Ishikawa (cell line): ENCODE data around the gene FBF1.

ENCODE experiments used
- CEBPB ChIP-seq: IDR thresholded peaks from 2 replicates; pipeline ENCODE4 v1.6.1; 2012
- CREB1 ChIP-seq: IDR thresholded peaks from 2 replicates; pipeline ENCODE4 v1.6.1; 2012; ENCODE audit warnings: low read depth
- EGR1 ChIP-seq: IDR thresholded peaks from 2 replicates; pipeline ENCODE4 v1.6.1; 2012
- EP300 ChIP-seq: IDR thresholded peaks from 2 replicates; pipeline ENCODE4 v1.6.1; 2012; ENCODE audit warnings: borderline replicate concordance
- FOXM1 ChIP-seq: IDR thresholded peaks from 2 replicates; pipeline ENCODE4 v1.6.1; 2012; ENCODE audit warnings: low read depth, borderline replicate concordance
- NFIC ChIP-seq: IDR thresholded peaks from 2 replicates; pipeline ENCODE4 v1.6.1; 2012
- RAD21 ChIP-seq: IDR thresholded peaks from 2 replicates; pipeline ENCODE4 v1.6.1; 2012; ENCODE audit warnings: low read depth
- TAF1 ChIP-seq: IDR thresholded peaks from 2 replicates; pipeline ENCODE4 v1.6.1; 2012; ENCODE audit warnings: low read depth, mild to moderate bottlenecking
- TCF12 ChIP-seq: IDR thresholded peaks from 2 replicates; pipeline ENCODE4 v1.6.1; 2012; ENCODE audit warnings: low read depth
- YY1 ChIP-seq: IDR thresholded peaks from 2 replicates; pipeline ENCODE4 v1.6.1; 2012; ENCODE audit warnings: low read depth
- ZBTB7A ChIP-seq: IDR thresholded peaks from 2 replicates; pipeline ENCODE4 v1.6.1; 2012; ENCODE audit warnings: low read depth
- TF ChIP-seq, protein P1 (sequence below): IDR thresholded peaks from 2 replicates; pipeline ENCODE4 v1.6.1; 2012; ENCODE audit warnings: low read depth, mild to moderate bottlenecking
- TF ChIP-seq, protein P2 (sequence below): IDR thresholded peaks from 2 replicates; pipeline ENCODE4 v1.6.1; 2012
- TF ChIP-seq, protein P3 (sequence below): IDR thresholded peaks from 2 replicates; pipeline ENCODE4 v1.6.1; 2012

DNA sequence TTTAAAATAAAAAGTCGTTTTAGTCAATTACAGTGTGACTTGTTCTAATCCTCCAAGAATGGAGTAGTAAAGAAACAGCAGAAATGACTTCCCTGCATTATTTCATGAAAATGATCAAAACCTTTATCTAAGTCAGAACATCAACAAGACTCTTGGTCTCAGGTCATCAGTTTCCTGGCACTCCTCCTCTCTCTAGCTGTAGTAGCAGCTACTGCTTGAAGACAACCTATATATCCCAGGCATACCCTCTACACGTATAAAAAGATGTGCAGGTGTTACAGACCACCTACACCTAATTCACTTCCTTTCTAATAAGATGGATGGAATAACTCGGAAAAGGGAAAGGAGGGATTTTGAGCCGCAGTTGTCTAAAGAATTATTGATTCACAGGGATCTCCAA, 1.6 kb upstream of the FBF1 start:
- TF ChIP-seq EP300 (no peak), FOXM1 (no peak), EGR1 (no peak), RAD21 (no peak), TAF1 (no peak), TCF12 (no peak), ZBTB7A (no peak), NFIC (no peak), CREB1 (no peak), CEBPB (no peak), YY1 (no peak)
- TF ChIP-seq, protein P1, sequence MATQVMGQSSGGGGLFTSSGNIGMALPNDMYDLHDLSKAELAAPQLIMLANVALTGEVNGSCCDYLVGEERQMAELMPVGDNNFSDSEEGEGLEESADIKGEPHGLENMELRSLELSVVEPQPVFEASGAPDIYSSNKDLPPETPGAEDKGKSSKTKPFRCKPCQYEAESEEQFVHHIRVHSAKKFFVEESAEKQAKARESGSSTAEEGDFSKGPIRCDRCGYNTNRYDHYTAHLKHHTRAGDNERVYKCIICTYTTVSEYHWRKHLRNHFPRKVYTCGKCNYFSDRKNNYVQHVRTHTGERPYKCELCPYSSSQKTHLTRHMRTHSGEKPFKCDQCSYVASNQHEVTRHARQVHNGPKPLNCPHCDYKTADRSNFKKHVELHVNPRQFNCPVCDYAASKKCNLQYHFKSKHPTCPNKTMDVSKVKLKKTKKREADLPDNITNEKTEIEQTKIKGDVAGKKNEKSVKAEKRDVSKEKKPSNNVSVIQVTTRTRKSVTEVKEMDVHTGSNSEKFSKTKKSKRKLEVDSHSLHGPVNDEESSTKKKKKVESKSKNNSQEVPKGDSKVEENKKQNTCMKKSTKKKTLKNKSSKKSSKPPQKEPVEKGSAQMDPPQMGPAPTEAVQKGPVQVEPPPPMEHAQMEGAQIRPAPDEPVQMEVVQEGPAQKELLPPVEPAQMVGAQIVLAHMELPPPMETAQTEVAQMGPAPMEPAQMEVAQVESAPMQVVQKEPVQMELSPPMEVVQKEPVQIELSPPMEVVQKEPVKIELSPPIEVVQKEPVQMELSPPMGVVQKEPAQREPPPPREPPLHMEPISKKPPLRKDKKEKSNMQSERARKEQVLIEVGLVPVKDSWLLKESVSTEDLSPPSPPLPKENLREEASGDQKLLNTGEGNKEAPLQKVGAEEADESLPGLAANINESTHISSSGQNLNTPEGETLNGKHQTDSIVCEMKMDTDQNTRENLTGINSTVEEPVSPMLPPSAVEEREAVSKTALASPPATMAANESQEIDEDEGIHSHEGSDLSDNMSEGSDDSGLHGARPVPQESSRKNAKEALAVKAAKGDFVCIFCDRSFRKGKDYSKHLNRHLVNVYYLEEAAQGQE = no peak
- TF ChIP-seq, protein P2, sequence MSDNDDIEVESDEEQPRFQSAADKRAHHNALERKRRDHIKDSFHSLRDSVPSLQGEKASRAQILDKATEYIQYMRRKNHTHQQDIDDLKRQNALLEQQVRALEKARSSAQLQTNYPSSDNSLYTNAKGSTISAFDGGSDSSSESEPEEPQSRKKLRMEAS = no peak
- TF ChIP-seq, protein P3, sequence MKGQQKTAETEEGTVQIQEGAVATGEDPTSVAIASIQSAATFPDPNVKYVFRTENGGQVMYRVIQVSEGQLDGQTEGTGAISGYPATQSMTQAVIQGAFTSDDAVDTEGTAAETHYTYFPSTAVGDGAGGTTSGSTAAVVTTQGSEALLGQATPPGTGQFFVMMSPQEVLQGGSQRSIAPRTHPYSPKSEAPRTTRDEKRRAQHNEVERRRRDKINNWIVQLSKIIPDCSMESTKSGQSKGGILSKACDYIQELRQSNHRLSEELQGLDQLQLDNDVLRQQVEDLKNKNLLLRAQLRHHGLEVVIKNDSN = no peak
